Large intestine (tissue), 3 donors: ENCODE measurements around the gene MEG3. TPM values are rescaled to one million over a fixed set of nuclear protein-coding genes. Genes with fewer than 3 reads are reported as not detected.

Experiments used
- DNase-seq, 2 donors: peaks; one replicate each; pipeline versions ENCODE4 v3.0.0 to v3.0.0-alpha.2; 2013
- H3K27ac ChIP-seq: one replicate; pipeline ENCODE4 v1.5.1; 2013; ENCODE audit warnings: low read length
- H3K27me3 ChIP-seq: 2 replicates; pipeline ENCODE4 v1.6.1; 2013; ENCODE audit warnings: low read length; ENCODE audit not compliant: control insufficient read depth, insufficient read depth
- H3K36me3 ChIP-seq: 2 replicates; pipeline ENCODE4 v1.6.1; 2013; ENCODE audit warnings: low read length; ENCODE audit not compliant: control insufficient read depth, insufficient read depth
- H3K4me1 ChIP-seq: one replicate; pipeline ENCODE4 v1.6.1; 2013; ENCODE audit warnings: low read length; ENCODE audit not compliant: control insufficient read depth, insufficient read depth
- H3K4me3 ChIP-seq: one replicate; pipeline ENCODE4 v1.5.1; 2013; ENCODE audit warnings: low read length
- H3K9me3 ChIP-seq: one replicate; pipeline ENCODE4 v1.6.1; 2013; ENCODE audit warnings: mild to moderate bottlenecking, low read depth, low read length, moderate library complexity; ENCODE audit not compliant: control insufficient read depth
- WGBS: methylation state at CpG from one replicate; pipeline ENCODE4 v1.1.5; 2013; ENCODE audit warnings: low lambda C conversion rate; ENCODE audit not compliant: insufficient coverage; 5-methylcytosine and 5-hydroxymethylcytosine counted together
- polyA plus RNA-seq: library from polyadenylated mRNA; unstranded; fragments of 120-200 nt; gene quantifications from one replicate; pipeline ENCODE4 v1.2.1, GENCODE V29; 2013

The MEG3 gene
- polyA plus RNA-seq, 1 donor = 248 TPM

DNA sequence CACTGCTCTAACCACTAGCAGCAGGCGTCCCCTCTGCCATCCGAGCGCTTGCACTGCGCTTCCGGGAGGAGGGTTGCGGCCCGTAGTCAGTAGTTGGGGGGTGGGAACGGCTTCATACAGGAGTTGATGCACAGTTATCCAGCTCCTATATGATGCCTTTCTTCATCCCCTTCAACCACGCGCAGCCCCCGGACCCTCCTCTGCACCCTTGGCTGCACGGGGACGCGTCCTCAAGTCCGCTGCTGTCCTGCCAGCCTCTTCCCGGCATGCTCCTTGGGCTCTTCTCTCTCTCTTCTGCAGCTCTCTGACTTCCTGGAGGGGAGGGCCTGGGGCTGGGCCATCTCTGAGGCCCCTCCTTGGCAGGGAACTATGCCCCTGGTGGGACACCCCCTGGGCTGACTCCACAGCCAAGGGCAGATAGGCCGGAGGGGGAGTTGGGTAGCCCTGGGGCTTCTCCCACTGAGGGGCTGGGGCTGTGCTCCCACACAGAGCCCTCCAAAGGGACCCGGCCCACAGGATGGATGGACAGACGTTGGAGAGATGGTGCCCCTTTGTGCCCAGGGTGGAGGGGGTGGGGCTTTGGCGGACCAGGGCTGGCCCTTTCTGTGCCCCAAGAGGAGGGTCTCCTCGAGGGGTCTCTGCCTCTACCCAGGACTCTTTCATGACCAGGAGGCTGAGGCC, 48.6 kb downstream of the MEG3 start:
- no peaks in the 10 kb centered on the region for H3K27me3 ChIP-seq
- no peak overlapping the region for H3K4me3 ChIP-seq
- no peaks in the 10 kb centered on the region for H3K4me1 ChIP-seq
- no peaks in the 10 kb centered on the region for H3K36me3 ChIP-seq
- no peak overlapping the region for H3K27ac ChIP-seq
- DNase-seq = no peak
- WGBS = 100% methylated on average over 1 of the region's 21 CpGs
- no peaks in the 10 kb centered on the region for H3K9me3 ChIP-seq

DNA sequence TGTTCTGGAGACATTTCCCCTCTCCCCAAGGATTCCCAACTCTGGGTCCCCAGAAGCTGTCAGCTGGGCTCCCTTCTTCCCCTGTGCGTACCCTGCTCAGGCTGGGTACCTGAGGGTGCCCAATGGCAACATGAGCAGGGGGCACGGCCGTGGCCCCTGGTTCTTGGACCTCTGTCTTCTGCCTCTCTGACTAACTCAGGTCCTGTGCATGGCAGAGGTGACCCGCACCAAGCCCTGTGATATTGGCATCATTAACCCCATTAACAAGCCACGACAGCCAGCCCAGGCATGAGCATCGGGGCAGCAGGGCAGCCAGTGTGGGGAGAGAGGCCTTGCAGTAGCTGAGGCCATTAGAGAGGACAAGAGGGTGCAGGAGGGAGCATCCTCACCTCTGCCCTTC, 49.2 kb downstream of the MEG3 start:
- Histone ChIP-seq H3K27me3 (no peaks in the 10 kb centered on the region), H3K4me3 (no peak overlapping the region), H3K27ac (no peak overlapping the region), H3K36me3 (no peaks in the 10 kb centered on the region), H3K4me1 (no peaks in the 10 kb centered on the region), H3K9me3 (peaks cover under 1% of the 10 kb centered on the region)
- no CpG with 5 or more reads among the region's 6 CpGs for WGBS
- DNase-seq = no peak

DNA sequence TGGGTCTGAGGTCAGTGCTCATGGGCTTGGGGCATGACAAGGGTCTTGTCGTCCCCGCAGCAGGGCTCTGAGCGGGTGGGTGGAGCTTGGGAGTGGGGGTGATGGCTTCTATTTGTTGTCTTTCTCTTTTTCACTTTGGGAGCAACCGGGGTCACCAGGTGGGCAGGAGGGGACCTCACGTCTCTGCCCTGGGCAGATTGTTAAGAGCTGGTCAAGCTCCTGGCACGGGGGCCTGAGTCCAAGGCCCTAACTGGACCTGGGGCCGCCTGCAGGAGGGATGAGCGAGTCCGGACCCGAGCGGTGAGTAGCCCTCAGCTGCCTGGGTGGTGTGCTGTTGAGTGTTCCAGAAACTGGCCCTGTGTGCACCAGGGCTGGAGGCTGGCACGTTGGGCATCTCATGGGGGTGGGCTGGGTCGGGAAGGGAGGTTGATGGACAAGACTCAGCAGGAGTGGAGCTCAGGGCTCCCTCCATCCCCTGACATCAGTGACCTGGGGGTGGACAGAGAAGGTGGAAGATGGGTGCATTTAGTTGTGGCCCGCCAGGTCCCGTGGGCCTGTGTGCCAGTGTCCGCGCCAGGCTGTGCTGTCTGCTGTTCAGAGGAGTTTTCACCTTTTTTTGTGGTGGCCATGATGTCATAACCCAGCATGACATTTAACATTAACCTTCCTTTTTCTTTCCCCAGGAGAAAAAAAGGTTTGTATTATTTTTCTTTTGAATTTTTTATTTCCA, 50.1 kb downstream of the MEG3 start:
- H3K4me3 ChIP-seq = no peak overlapping the region
- no peak overlapping the region for H3K27ac ChIP-seq
- H3K4me1 ChIP-seq = no peaks in the 10 kb centered on the region
- no CpG with 5 or more reads among the region's 17 CpGs for WGBS
- no peak for DNase-seq
- no peaks in the 10 kb centered on the region for H3K27me3 ChIP-seq
- peaks cover 9% of the 10 kb centered on the region for H3K9me3 ChIP-seq
- H3K36me3 ChIP-seq = no peaks in the 10 kb centered on the region

DNA sequence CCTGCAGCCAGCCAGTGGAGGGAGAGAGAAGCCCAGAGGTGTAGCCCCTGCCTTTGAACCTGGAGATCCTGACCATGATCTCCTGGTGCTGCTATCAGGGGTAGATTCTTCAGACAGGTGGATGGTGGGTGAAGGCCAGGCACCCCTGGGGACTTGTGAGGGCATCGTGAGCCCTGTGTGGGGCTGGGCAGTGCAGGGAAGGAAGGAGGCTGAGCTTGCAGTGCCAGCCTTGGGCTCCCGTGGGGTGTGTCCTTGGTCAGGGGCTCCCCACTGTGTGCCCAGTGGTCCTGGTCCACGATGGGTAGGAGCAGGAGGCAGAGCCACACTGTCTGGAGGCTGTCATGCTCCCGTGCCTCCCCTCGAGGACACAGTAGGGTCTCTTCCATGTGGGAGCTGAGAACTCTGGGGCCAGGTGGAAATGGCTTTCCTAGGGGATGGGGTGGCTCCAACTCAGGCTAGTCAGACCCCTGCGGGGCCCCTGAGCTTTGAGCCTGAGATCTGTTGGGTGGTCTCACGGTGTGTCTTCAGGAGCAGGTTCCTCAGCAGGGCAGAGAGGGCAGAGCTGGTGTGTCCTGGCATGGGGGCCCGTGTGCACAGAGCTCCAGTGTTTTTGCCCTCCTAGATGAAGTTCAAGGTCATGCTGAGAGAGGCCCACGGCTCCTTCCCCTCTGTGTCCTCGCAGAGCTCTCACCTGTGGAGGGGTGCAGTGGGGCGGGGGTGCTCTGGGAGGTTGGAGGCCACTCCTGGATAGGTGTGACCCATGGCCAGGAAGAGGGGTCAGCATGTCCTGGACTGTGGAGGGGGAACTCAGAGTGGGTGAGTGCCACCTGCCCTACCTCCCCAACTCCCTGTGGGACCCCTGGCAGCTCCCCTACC, 52.6 kb downstream of the MEG3 start:
- H3K4me1 ChIP-seq = no peaks in the 10 kb centered on the region
- no CpG with 5 or more reads among the region's 11 CpGs for WGBS
- H3K36me3 ChIP-seq = peaks cover 2% of the 10 kb centered on the region
- no peak overlapping the region for H3K4me3 ChIP-seq
- peaks cover 18% of the 10 kb centered on the region for H3K9me3 ChIP-seq
- H3K27me3 ChIP-seq = no peaks in the 10 kb centered on the region
- no peak for DNase-seq
- H3K27ac ChIP-seq = no peak overlapping the region

DNA sequence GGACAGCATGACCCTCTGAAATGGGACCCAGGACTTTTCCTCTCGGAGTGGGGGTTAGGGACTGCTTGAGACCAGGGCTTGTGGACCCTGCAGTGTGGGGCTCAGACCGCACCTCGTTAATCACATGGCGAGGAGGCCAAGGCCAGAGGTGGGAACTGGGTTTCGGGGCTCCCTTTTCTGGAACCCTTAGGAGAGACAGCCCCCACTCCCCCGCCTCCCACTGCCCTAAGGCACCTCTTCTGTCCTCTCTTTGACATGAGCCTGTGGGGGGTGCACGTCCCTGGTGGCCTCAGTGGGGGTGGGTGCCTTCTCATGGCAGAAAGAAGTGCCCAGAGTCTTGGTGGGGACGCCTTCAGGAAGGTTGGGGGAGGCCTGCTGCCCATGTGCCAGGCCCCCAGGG, 53.3 kb downstream of the MEG3 start:
- no peak for DNase-seq
- Histone ChIP-seq H3K4me1 (no peaks in the 10 kb centered on the region), H3K4me3 (no peak overlapping the region), H3K27me3 (no peaks in the 10 kb centered on the region), H3K36me3 (peaks cover 2% of the 10 kb centered on the region), H3K9me3 (peaks cover 20% of the 10 kb centered on the region), H3K27ac (no peak overlapping the region)
- WGBS = no CpG with 5 or more reads among the region's 8 CpGs

DNA sequence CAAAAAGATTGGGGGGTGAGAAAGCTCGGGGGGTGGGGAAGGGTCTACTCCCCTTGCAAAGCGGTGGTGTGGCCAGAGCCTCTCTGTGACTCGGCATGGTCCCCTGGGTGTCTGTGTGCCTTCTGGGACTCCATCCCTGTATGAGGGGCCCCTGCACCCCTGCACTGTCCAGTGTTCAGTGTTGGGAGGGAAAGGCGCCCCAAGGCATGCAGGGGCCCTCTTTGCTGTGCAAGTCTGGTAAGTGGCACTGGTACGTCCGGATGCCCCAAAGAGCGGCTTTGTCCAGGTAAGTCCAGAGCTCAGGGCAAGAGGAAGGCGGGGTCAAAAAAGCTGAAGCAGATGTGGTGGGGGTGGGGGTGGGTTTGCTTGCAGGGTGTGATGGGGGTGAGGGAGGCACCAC, 53.9 kb downstream of the MEG3 start:
- Histone ChIP-seq H3K27me3 (no peaks in the 10 kb centered on the region), H3K27ac (no peak overlapping the region), H3K36me3 (peaks cover 2% of the 10 kb centered on the region), H3K9me3 (peaks cover 23% of the 10 kb centered on the region), H3K4me3 (no peak overlapping the region), H3K4me1 (no peaks in the 10 kb centered on the region)
- WGBS = no CpG with 5 or more reads among the region's 8 CpGs
- DNase-seq = no peak

DNA sequence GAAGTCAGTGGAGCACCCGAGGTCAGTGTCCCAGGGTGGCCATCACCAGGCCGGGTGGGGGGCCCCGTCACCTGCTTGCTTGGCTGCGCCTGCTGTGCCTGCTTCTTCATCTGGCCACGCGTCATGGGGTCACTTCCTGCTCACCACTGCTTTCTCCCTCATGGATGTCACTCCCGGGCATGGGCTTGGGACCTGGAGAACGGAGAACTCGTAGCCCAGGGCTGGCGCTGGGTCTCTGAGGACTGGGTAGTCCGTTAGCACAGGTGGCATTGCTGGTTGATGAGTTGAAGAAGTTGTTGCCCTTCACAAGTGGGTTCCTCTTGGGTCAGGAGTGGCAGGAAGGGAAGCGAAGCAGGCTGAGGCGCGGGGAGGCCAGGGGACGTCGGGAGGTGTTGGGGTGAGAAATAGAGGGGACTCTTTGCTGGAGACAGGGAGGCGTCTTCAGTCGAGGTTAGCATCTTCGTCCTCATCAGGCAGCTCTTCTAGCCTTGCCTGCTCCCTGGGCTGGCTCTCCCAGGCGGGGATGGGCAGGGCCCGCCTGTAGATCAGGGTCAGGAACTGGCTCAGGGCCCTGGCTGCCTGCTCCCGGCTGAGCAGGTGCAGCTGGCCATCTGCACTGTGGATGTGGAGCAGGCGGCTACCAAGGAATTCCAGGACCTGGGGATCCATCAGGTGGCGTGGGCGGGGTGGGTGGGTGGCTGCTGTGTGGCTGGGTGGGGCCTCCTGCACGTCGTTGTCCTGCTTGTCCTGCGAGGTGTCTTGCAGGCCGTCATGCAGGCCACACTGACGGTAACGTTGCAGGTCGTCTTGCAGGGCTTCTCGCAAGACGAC, 54.6 kb downstream of the MEG3 start:
- H3K27me3 ChIP-seq = no peaks in the 10 kb centered on the region
- no peak for DNase-seq
- H3K4me1 ChIP-seq = no peaks in the 10 kb centered on the region
- WGBS = no CpG with 5 or more reads among the region's 34 CpGs
- H3K36me3 ChIP-seq = peaks cover 2% of the 10 kb centered on the region
- H3K9me3 ChIP-seq = peaks cover 23% of the 10 kb centered on the region
- no peak overlapping the region for H3K27ac ChIP-seq
- H3K4me3 ChIP-seq = no peak overlapping the region

DNA sequence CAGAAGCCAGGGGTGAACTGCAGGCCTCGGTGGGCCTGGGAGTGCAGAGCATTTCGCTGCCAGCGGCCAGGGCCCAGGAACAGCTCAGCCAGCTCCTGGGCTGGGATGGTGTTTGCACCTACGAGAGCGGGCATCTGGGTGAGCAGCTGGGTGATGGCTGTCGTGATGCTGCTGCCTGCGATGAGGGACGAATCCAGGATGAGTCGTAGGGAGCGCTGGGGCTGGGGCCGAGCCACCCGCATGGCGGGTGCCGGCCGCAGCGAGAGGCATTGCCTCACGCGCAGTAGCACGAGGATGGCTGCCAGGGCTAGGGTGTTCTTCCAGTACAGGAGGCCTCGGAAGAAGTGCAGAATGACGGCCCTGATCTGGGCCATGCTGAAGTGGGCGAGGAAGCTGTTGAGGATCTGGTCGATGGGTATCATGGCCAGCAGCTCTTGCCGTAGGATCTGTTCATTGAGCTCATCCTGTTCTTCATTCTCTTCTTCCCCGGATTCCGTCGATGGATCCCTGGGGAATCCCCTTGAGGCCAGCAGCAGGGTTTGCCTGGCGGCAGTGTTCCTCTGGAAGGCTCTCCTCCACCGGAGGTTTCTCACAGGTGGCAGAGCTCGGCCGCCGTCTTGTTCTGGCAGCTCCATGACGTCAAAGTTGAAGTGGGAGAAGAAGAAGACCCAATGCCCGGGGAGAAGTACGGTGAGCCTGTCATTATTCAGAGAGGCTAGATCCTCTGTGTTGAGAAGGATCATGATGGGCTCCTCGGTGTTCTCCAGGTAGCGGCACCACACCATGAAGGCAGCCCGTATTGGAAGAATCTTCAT, 55.5 kb downstream of the MEG3 start:
- Histone ChIP-seq H3K4me3 (no peak overlapping the region), H3K9me3 (peaks cover 23% of the 10 kb centered on the region), H3K27me3 (no peaks in the 10 kb centered on the region), H3K4me1 (no peaks in the 10 kb centered on the region), H3K36me3 (peaks cover 2% of the 10 kb centered on the region), H3K27ac (no peak overlapping the region)
- no peak for DNase-seq
- WGBS = no CpG with 5 or more reads among the region's 38 CpGs

DNA sequence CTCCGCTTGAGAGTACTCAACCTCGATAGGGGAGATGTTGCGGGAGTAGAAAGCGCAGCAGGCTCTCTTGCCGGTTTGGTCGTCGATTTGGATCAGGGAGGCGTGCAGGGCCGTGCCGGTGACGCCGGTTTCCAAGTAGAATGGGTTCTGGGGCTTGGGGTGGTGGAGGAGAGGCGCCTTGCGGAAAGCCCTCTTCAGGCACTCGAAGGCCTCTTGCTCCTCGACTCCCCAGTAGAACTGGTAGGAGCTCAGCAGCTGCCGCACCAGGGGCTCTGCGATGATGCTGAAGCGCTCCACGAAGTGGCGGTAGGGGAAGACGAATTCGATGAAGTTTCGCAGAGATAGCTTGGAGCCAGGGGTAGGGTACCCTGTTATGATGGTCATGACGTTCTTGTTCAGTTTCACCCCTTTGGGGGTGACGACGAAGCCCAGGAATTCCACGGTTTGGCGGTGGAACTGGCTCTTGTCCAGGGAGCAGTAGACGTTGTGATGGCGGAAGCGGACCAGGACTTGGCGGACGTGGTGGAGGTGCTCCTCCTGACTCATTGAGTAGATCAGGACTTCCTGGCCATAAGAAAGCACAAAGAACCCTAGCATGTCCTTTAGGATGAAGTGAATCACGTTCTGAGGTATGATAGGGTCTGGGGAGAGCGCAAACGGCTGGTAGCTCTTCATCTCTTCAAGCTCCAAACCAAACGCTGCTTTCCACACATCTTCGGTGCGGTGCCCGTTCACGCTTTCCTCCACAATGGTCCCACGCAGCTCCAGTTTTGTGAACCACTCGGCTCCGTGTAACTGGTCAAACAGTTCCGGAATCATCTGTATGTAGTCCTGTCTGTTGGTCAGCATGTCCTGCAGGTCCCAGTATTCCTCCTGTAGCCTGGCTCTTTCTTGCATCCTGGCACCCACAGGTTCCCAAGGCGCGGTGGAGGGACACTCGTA, 56.4 kb downstream of the MEG3 start:
- WGBS = no CpG with 5 or more reads among the region's 49 CpGs
- no peak overlapping the region for H3K27ac ChIP-seq
- H3K27me3 ChIP-seq = no peaks in the 10 kb centered on the region
- H3K4me1 ChIP-seq = no peaks in the 10 kb centered on the region
- H3K4me3 ChIP-seq = no peak overlapping the region
- peaks cover 23% of the 10 kb centered on the region for H3K9me3 ChIP-seq
- peaks cover 2% of the 10 kb centered on the region for H3K36me3 ChIP-seq
- DNase-seq = no peak
